Hepatocyte (in vitro differentiated cells): ENCODE data around the gene EHD2. TPM values are rescaled to one million over a fixed set of nuclear protein-coding genes. Genes with fewer than 3 reads are reported as not detected.

ENCODE experiments used
- DNase-seq: peaks from one replicate; pipeline ENCODE4 v3.0.0-alpha.2; 2016; ENCODE audit warnings: low spot score
- H2AFZ ChIP-seq: fragments of 200-600 bp; sonication (generic); 2 replicates; pipeline ENCODE4 v1.6.0; 2016; ENCODE audit warnings: antibody characterized with exemption, mild to moderate bottlenecking
- H3K27ac ChIP-seq: fragments of 200-600 bp; sonication (generic); 2 replicates; pipeline ENCODE4 v1.5.1; 2016; ENCODE audit warnings: mild to moderate bottlenecking
- H3K27me3 ChIP-seq: fragments of 200-600 bp; sonication (generic); 2 replicates; pipeline ENCODE4 v1.6.1; 2016
- H3K36me3 ChIP-seq: fragments of 200-600 bp; sonication (generic); replicated peaks from 2 replicates; pipeline ENCODE4 v1.5.1; 2016; ENCODE audit warnings: low read depth; ENCODE audit not compliant: insufficient read depth
- H3K4me1 ChIP-seq: fragments of 200-600 bp; sonication (generic); 2 replicates; pipeline ENCODE4 v1.5.1; 2016; ENCODE audit warnings: mild to moderate bottlenecking, moderate library complexity; ENCODE audit not compliant: insufficient read depth
- H3K4me2 ChIP-seq: fragments of 200-600 bp; sonication (generic); 2 replicates; pipeline ENCODE4 v1.6.0; 2016
- H3K4me3 ChIP-seq: fragments of 200-600 bp; sonication (generic); 2 replicates; pipeline ENCODE4 v1.5.1; 2016; ENCODE audit warnings: mild to moderate bottlenecking
- H3K79me2 ChIP-seq: fragments of 200-600 bp; sonication (generic); 2 replicates; pipeline ENCODE4 v1.6.0; 2017; ENCODE audit warnings: mild to moderate bottlenecking
- H3K9me2 ChIP-seq: fragments of 200-600 bp; sonication (generic); replicated peaks from 2 replicates; pipeline ENCODE4 v1.6.0; 2017; ENCODE audit warnings: mild to moderate bottlenecking; ENCODE audit not compliant: insufficient read depth
- H3K9me3 ChIP-seq: fragments of 200-600 bp; sonication (generic); 2 replicates; pipeline ENCODE4 v1.5.1; 2016; ENCODE audit warnings: low read depth, mild to moderate bottlenecking
- H4K20me1 ChIP-seq: fragments of 200-600 bp; sonication (generic); 2 replicates; pipeline ENCODE4 v1.6.0; 2016; ENCODE audit warnings: mild to moderate bottlenecking; ENCODE audit not compliant: insufficient read depth, poor library complexity, severe bottlenecking
- CTCF ChIP-seq: fragments of 200-600 bp; sonication (generic); IDR thresholded peaks from 2 replicates; pipeline ENCODE4 v1.5.1; 2016; ENCODE audit warnings: antibody characterized with exemption, mild to moderate bottlenecking; ENCODE audit not compliant: poor library complexity
- EZH2 ChIP-seq: fragments of 200-600 bp; sonication (generic); IDR thresholded peaks from 2 replicates; pipeline ENCODE4 v1.6.1; 2016; ENCODE audit warnings: antibody characterized with exemption, mild to moderate bottlenecking, borderline replicate concordance
- EZH2phosphoT487 ChIP-seq: fragments of 200-600 bp; sonication (generic); IDR thresholded peaks from one replicate; pipeline ENCODE4 v1.6.1; 2018; ENCODE audit warnings: antibody characterized with exemption, mild to moderate bottlenecking, low read depth, moderate library complexity; ENCODE audit not compliant: unreplicated experiment, severe bottlenecking
- WGBS: methylation state at CpG from one replicate; pipeline ENCODE4 v1.1.6; 2016; ENCODE audit warnings: low lambda C conversion rate; ENCODE audit errors: missing lambda C conversion rate; 5-methylcytosine and 5-hydroxymethylcytosine counted together
- polyA plus RNA-seq: library from polyadenylated mRNA; unstranded; fragments of >200 nt; fragmentation: Nextera tagmentation; extraction: Ambion mirVana; gene quantifications from 2 replicates; pipeline ENCODE4 v1.2.1, GENCODE V29; 2016
- total RNA-seq: library from RNA; depleted of rRNA; stranded (reverse); fragments of >200 nt; gene quantifications from 2 replicates; pipeline ENCODE4 v1.2.3, GENCODE V29; 2014

The EHD2 gene
- total and polyA plus RNA-seq, 2 experiments from 2014 or later = 20.8 to 120 TPM

GRCh38 chr19:47702671-47703070 is 10.6 kb upstream of the EHD2 start:
- 93% methylated on average over 18 of the region's 18 CpGs for WGBS

GRCh38 chr19:47703301-47703700 is 9.9 kb upstream of the EHD2 start:
- Histone ChIP-seq H3K4me2 (no peak overlapping the region), H3K27me3 (no peaks in the 10 kb centered on the region), H3K4me1 (no peaks in the 10 kb centered on the region), H2AFZ (no peak overlapping the region), H3K36me3 (no peaks in the 10 kb centered on the region), H3K27ac (no peak overlapping the region), H3K4me3 (no peak overlapping the region), H3K79me2 (no peaks in the 10 kb centered on the region), H3K9me3 (no peaks in the 10 kb centered on the region), H3K9me2 (no peaks in the 10 kb centered on the region), H4K20me1 (no peaks in the 10 kb centered on the region)
- no peak for DNase-seq
- 90% methylated on average over 5 of the region's 5 CpGs for WGBS
- no peak for TF ChIP-seq CTCF
- no peak for TF ChIP-seq EZH2phosphoT487
- TF ChIP-seq EZH2 = no peak

More at GRCh38 chr19:47702671-47703070, 10.6 kb upstream of the EHD2 start:
- no peak overlapping the region for H3K4me3 ChIP-seq
- no peak overlapping the region for H3K27ac ChIP-seq
- H2AFZ ChIP-seq = no peak overlapping the region
- no peaks in the 10 kb centered on the region for H3K9me3 ChIP-seq
- DNase-seq = no peak
- no peaks in the 10 kb centered on the region for H3K36me3 ChIP-seq
- no peaks in the 10 kb centered on the region for H4K20me1 ChIP-seq
- no peaks in the 10 kb centered on the region for H3K4me1 ChIP-seq
- H3K79me2 ChIP-seq = no peaks in the 10 kb centered on the region
- no peaks in the 10 kb centered on the region for H3K9me2 ChIP-seq
- H3K27me3 ChIP-seq = no peaks in the 10 kb centered on the region
- H3K4me2 ChIP-seq = no peak overlapping the region
- TF ChIP-seq EZH2phosphoT487 (no peak), CTCF (no peak), EZH2 (no peak)

GRCh38 chr19:47704024-47704423 is 9.2 kb upstream of the EHD2 start:
- Histone ChIP-seq H3K9me3 (no peaks in the 10 kb centered on the region), H3K79me2 (no peaks in the 10 kb centered on the region), H3K4me2 (no peak overlapping the region), H2AFZ (no peak overlapping the region), H4K20me1 (no peaks in the 10 kb centered on the region), H3K4me3 (no peak overlapping the region), H3K36me3 (no peaks in the 10 kb centered on the region), H3K27me3 (no peaks in the 10 kb centered on the region), H3K4me1 (no peaks in the 10 kb centered on the region), H3K27ac (no peak overlapping the region), H3K9me2 (no peaks in the 10 kb centered on the region)
- 92% methylated on average over 11 of the region's 11 CpGs for WGBS
- no peak for TF ChIP-seq CTCF
- no peak for DNase-seq

GRCh38 chr19:47704656-47705055 is 8.6 kb upstream of the EHD2 start:
- Histone ChIP-seq H2AFZ (no peak overlapping the region), H3K27me3 (no peaks in the 10 kb centered on the region), H3K4me2 (no peak overlapping the region), H3K4me3 (no peak overlapping the region), H3K9me2 (no peaks in the 10 kb centered on the region), H3K4me1 (no peaks in the 10 kb centered on the region), H3K79me2 (no peaks in the 10 kb centered on the region), H3K36me3 (no peaks in the 10 kb centered on the region), H4K20me1 (no peaks in the 10 kb centered on the region), H3K27ac (no peak overlapping the region), H3K9me3 (no peaks in the 10 kb centered on the region)
- WGBS = 94% methylated on average over 3 of the region's 3 CpGs
- TF ChIP-seq EZH2 = no peak
- no peak for TF ChIP-seq EZH2phosphoT487
- TF ChIP-seq CTCF = no peak
- no peak for DNase-seq
